Fibroblast of mammary gland (primary cell): ENCODE data around the gene P2RX3.

Experiments used
- DNase-seq: peaks from one replicate; pipeline ENCODE4 v3.0.0-alpha.2; 2010; ENCODE audit warnings: low read depth
- H3K4me3 ChIP-seq: 2 replicates; pipeline ENCODE4 v1.5.1; 2011; ENCODE audit warnings: low read depth, mild to moderate bottlenecking, low read length, moderate library complexity; ENCODE audit not compliant: control insufficient read depth
- CTCF ChIP-seq: conservative IDR thresholded peaks from 2 replicates; pipeline ENCODE4 v1.5.1; 2011; ENCODE audit warnings: low read depth, low read length, inconsistent platforms; ENCODE audit not compliant: control insufficient read depth, insufficient read depth

Gene P2RX3

GRCh38 chr11:57305523-57305922 is 32.6 kb upstream of the P2RX3 start:
- H3K4me3 ChIP-seq, result no peak overlapping the region
- no peak for DNase-seq
- TF ChIP-seq CTCF, result no peak

- no peak overlapping the region for H3K4me3 ChIP-seq
- no peak for TF ChIP-seq CTCF
- DNase-seq, result peak; percentile 68
These were observed 31.8 kb upstream of the P2RX3 start for GRCh38 chr11:57306161-57306876.

GRCh38 chr11:57306940-57307565 is 31.1 kb upstream of the P2RX3 start:
- TF ChIP-seq CTCF, result no peak
- no peak overlapping the region for H3K4me3 ChIP-seq
- peak; percentile 45 for DNase-seq

- no peak for DNase-seq
- TF ChIP-seq CTCF, result no peak
- no peak overlapping the region for H3K4me3 ChIP-seq
These were observed 30.4 kb upstream of the P2RX3 start for GRCh38 chr11:57307666-57308270.

- DNase-seq, result no peak
- no peak for TF ChIP-seq CTCF
- no peak overlapping the region for H3K4me3 ChIP-seq
These were observed 29.6 kb upstream of the P2RX3 start for GRCh38 chr11:57308426-57309060.

- H3K4me3 ChIP-seq, result no peak overlapping the region
- no peak for DNase-seq
- no peak for TF ChIP-seq CTCF
These were observed 28.8 kb upstream of the P2RX3 start for GRCh38 chr11:57309106-57310059.
